HCT116 (cell line): Measurements from ENCODE around the gene NUDT4. TPM values are rescaled to one million over a fixed set of nuclear protein-coding genes. Genes with fewer than 3 reads are reported as not detected.

Experiments
- ATAC-seq: fragments of 200-7000 bp; cut with Tn5 transposase; 2 replicates; pipeline ENCODE4 v1.9.1; 2020; ENCODE audit warnings: mild to moderate bottlenecking, moderate library complexity
- BruUV-seq: library from RNA; stranded (reverse); fragments of 400-500 nt; replicated peaks from 2 replicates; lab custom pipeline; 2021; lab: Mats Ljungman, UMichigan
- CTCF ChIA-PET: fragments of 300-600 bp; sonication (Branson Sonifier 250); formaldehyde crosslinking; loops from one replicate; lab custom pipeline; 2021; ENCODE audit warnings: antibody characterized with exemption; lab: Charles Lee
- POLR2A ChIA-PET: fragments of 300-600, 350-600 bp; sonication (Branson Sonifier 250); formaldehyde crosslinking; loops from one replicate; lab custom pipeline; 2021; ENCODE audit warnings: antibody characterized with exemption; lab: Charles Lee
- RAD21 ChIA-PET, 2 experiments: fragments of 300-600 bp; sonication (Branson Sonifier 250); formaldehyde crosslinking; loops; one replicate each; lab custom pipeline; 2023; ENCODE audit warnings: low total read pairs in 2 of 2; ENCODE audit not compliant: uncharacterized antibody in 2 of 2, unreplicated experiment in 2 of 2, low non-redundant PET in 1 of 2; lab: Charles Lee
- DNase-seq: peaks from one replicate; pipeline ENCODE4 v3.0.0-alpha.2; 2010; ENCODE audit warnings: low read depth, low spot score
- H2AFZ ChIP-seq: fragments of 200-600 bp; shearing (Covaris generic), sonication (generic); 2 replicates; pipeline ENCODE4 v1.6.1; 2017; ENCODE audit warnings: low read depth, mixed run types, mixed read lengths, antibody characterized with exemption, low read length; ENCODE audit not compliant: poor library complexity, severe bottlenecking
- H3K27ac ChIP-seq: 2 replicates; pipeline ENCODE4 v1.5.1; 2012; ENCODE audit warnings: low read depth, low read length
- H3K27me3 ChIP-seq: fragments of 200-600 bp; sonication (generic); 2 replicates; pipeline ENCODE4 v1.6.1; 2016; ENCODE audit warnings: mixed run types, low read length, mixed read lengths; ENCODE audit not compliant: insufficient read depth
- H3K36me3 ChIP-seq, 2 experiments: fragments of 200-500 bp in 1 of 2; fragments of 200-600 bp in 1 of 2; sonication (Bioruptor generic) in 1 of 2; sonication (generic) in 1 of 2; 2 replicates each; pipeline versions ENCODE4 v1.5.1 to v1.6.1; 2014 to 2016; ENCODE audit warnings: low read length in 2 of 2, inconsistent platforms in 1 of 2, mixed read lengths in 1 of 2, mixed run types in 1 of 2; ENCODE audit not compliant: insufficient read depth in 2 of 2, control insufficient read depth in 1 of 2
- H3K4me1 ChIP-seq, 2 experiments: fragments of 200-600 bp in 1 of 2; sonication (generic) in 1 of 2; 2 replicates each; pipeline versions ENCODE4 v1.5.1 to v1.6.1; 2012 to 2017; ENCODE audit warnings: low read length in 2 of 2, inconsistent platforms in 1 of 2, mild to moderate bottlenecking in 1 of 2, mixed read lengths in 1 of 2, mixed run types in 1 of 2, moderate library complexity in 1 of 2; ENCODE audit not compliant: insufficient read depth in 2 of 2, control insufficient read depth in 1 of 2
- H3K4me2 ChIP-seq: fragments of 200-600 bp; sonication (generic); 2 replicates; pipeline ENCODE4 v1.6.1; 2017; ENCODE audit warnings: mixed run types, low read length, mixed read lengths
- H3K4me3 ChIP-seq, 2 experiments: fragments of 200-600 bp in 1 of 2; sonication (generic) in 1 of 2; replicated peaks in 1 of 2; 2 replicates each; pipeline ENCODE4 v1.5.1; 2011 to 2016; ENCODE audit warnings: low read length in 2 of 2, control low read depth in 1 of 2, low read depth in 1 of 2, mild to moderate bottlenecking in 1 of 2, mixed read lengths in 1 of 2, mixed run types in 1 of 2
- H3K79me2 ChIP-seq: fragments of 200-600 bp; sonication (generic); 2 replicates; pipeline ENCODE4 v1.6.1; 2017; ENCODE audit warnings: mild to moderate bottlenecking, mixed run types, low read length, moderate library complexity, mixed read lengths; ENCODE audit not compliant: insufficient read depth
- H3K9ac ChIP-seq: fragments of 200-600 bp; sonication (generic); 2 replicates; pipeline ENCODE4 v1.6.1; 2016; ENCODE audit warnings: low read length, mixed read lengths
- H3K9me2 ChIP-seq: fragments of 200-600 bp; sonication (generic), shearing (Covaris generic); 2 replicates; pipeline ENCODE4 v1.6.1; 2017; ENCODE audit warnings: mixed run types, mild to moderate bottlenecking, moderate library complexity; ENCODE audit not compliant: insufficient read depth
- H3K9me3 ChIP-seq, 2 experiments: fragments of 200-500 bp in 1 of 2; fragments of 200-600 bp in 1 of 2; sonication (Bioruptor generic) in 1 of 2; sonication (generic) in 1 of 2; 2 replicates each; pipeline ENCODE4 v1.6.1; 2014 to 2017; ENCODE audit warnings: low read length in 2 of 2, mixed read lengths in 2 of 2, inconsistent platforms in 1 of 2, low read depth in 1 of 2, mild to moderate bottlenecking in 1 of 2, mixed run types in 1 of 2, moderate library complexity in 1 of 2; ENCODE audit not compliant: control insufficient read depth in 1 of 2, insufficient read depth in 1 of 2
- H4K20me1 ChIP-seq: fragments of 200-600 bp; sonication (generic), shearing (Covaris generic); 2 replicates; pipeline ENCODE4 v1.6.1; 2017; ENCODE audit warnings: mixed run types, mild to moderate bottlenecking, moderate library complexity; ENCODE audit not compliant: insufficient read depth
- ATF3 ChIP-seq: IDR thresholded peaks from 2 replicates; pipeline ENCODE4 v1.6.1; 2012
- CBX3 ChIP-seq: IDR thresholded peaks from 2 replicates; pipeline ENCODE4 v1.6.1; 2012; ENCODE audit warnings: low read depth
- CEBPB ChIP-seq: IDR thresholded peaks from 2 replicates; pipeline ENCODE4 v1.6.1; 2012; ENCODE audit warnings: low read depth
- CTCF ChIP-seq, 3 experiments: fragments of 200-600 bp in 1 of 3; sonication (generic) in 1 of 3; IDR thresholded peaks in 2 of 3; conservative IDR thresholded peaks in 1 of 3; 2 replicates each; pipeline ENCODE4 v1.5.1; 2012 to 2017; ENCODE audit warnings: low read depth in 2 of 3, low read length in 2 of 3, antibody characterized with exemption in 1 of 3, borderline replicate concordance in 1 of 3, control low read depth in 1 of 3, mild to moderate bottlenecking in 1 of 3, mixed read lengths in 1 of 3, mixed run types in 1 of 3, moderate library complexity in 1 of 3; ENCODE audit not compliant: insufficient read depth in 1 of 3
- EGR1 ChIP-seq: IDR thresholded peaks from 2 replicates; pipeline ENCODE4 v1.6.1; 2012; ENCODE audit warnings: low read depth
- ELF1 ChIP-seq: IDR thresholded peaks from 2 replicates; pipeline ENCODE4 v1.6.1; 2012; ENCODE audit warnings: low read depth, borderline replicate concordance
- EZH2 ChIP-seq: fragments of 200-600 bp; sonication (generic); IDR thresholded peaks from 2 replicates; pipeline ENCODE4 v1.6.1; 2017; ENCODE audit warnings: antibody characterized with exemption, mixed run types
- FOSL1 ChIP-seq: IDR thresholded peaks from 2 replicates; pipeline ENCODE4 v1.6.1; 2012; ENCODE audit warnings: low read depth
- JUND ChIP-seq: IDR thresholded peaks from 2 replicates; pipeline ENCODE4 v1.6.1; 2012
- MAX ChIP-seq: IDR thresholded peaks from 2 replicates; pipeline ENCODE4 v1.6.1; 2012
- POLR2A ChIP-seq: IDR thresholded peaks from 2 replicates; pipeline ENCODE4 v1.7.0; 2011; ENCODE audit warnings: borderline replicate concordance; ENCODE audit not compliant: insufficient read depth, insufficient read length; ENCODE audit errors: extremely low read depth
- POLR2AphosphoS5 ChIP-seq: IDR thresholded peaks from 2 replicates; pipeline ENCODE4 v1.6.1; 2011; ENCODE audit warnings: mild to moderate bottlenecking, low read depth, low read length, moderate library complexity
- RAD21 ChIP-seq: IDR thresholded peaks from 2 replicates; pipeline ENCODE4 v1.6.1; 2012; ENCODE audit warnings: low read depth, mild to moderate bottlenecking
- SIN3A ChIP-seq: IDR thresholded peaks from 2 replicates; pipeline ENCODE4 v1.6.1; 2012; ENCODE audit warnings: low read depth
- SP1 ChIP-seq: IDR thresholded peaks from 2 replicates; pipeline ENCODE4 v1.6.1; 2012; ENCODE audit warnings: low read depth
- SRF ChIP-seq: IDR thresholded peaks from 2 replicates; pipeline ENCODE4 v1.6.1; 2012; ENCODE audit warnings: low read depth
- TCF7L2 ChIP-seq: IDR thresholded peaks from 2 replicates; pipeline ENCODE4 v1.7.0; 2011; ENCODE audit warnings: borderline replicate concordance, inconsistent platforms; ENCODE audit not compliant: insufficient read depth, insufficient read length; ENCODE audit errors: extremely low read depth
- ZBTB33 ChIP-seq: IDR thresholded peaks from 2 replicates; pipeline ENCODE4 v1.6.1; 2011; ENCODE audit warnings: mild to moderate bottlenecking, low read length, moderate library complexity; ENCODE audit not compliant: insufficient replicate concordance; ENCODE audit errors: extremely low read depth
- ZNF274 ChIP-seq: fragments of 200-500 bp; sonication (Bioruptor generic); IDR thresholded peaks from 2 replicates; pipeline ENCODE4 v1.6.1; 2014; ENCODE audit warnings: mild to moderate bottlenecking, low read depth, low read length, inconsistent platforms
- intact Hi-C: fragments of 100-400 bp; cut with micrococcal nuclease; formaldehyde crosslinking; loops from 2 replicates; pipeline ENCODE4 v1.10.0; 2022
- total RNA-seq: library from RNA; stranded (reverse); gene quantifications from one replicate; pipeline ENCODE4 v1.2.1, GENCODE V29; 2021; ENCODE audit not compliant: unreplicated experiment

The NUDT4 gene
- total RNA-seq, 1 experiment from 2014 or later: 41.2 TPM

- H3K4me1 ChIP-seq: no peaks in the 10 kb centered on the region
- DNase-seq (no peak), ATAC-seq (no peak)
- RAD21 ChIA-PET: no interaction called here
- CTCF ChIA-PET: no interaction called here
- H3K4me3 ChIP-seq: no peak overlapping the region
- POLR2A ChIA-PET: no interaction called here
- no peaks in the 10 kb centered on the region for H3K36me3 ChIP-seq
- H3K9me3 ChIP-seq: no peaks in the 10 kb centered on the region
- H3K27ac ChIP-seq: no peak overlapping the region
- BruUV-seq: no TSS peak
- no peak overlapping the region for H3K4me2 ChIP-seq
- H3K9ac ChIP-seq: no peak overlapping the region
- peaks cover 3% of the 10 kb centered on the region; the same call in 1 of the 2 replicates for H3K9me2 ChIP-seq
- intact Hi-C loops: no loop called here
- no peak overlapping the region for H2AFZ ChIP-seq
- H3K27me3 ChIP-seq: no peaks in the 10 kb centered on the region
- TF ChIP-seq EGR1 (no peak), CBX3 (no peak), SIN3A (no peak), RAD21 (no peak), ZNF274 (no peak)
- no peaks in the 10 kb centered on the region for H4K20me1 ChIP-seq
- no peaks in the 10 kb centered on the region for H3K79me2 ChIP-seq
Measured at GRCh38 chr12:93356214-93356613, 21.5 kb upstream of the NUDT4 start.

GRCh38 chr12:93358058-93358457, 19.7 kb upstream of the NUDT4 start:
- H3K36me3 ChIP-seq: no peaks in the 10 kb centered on the region
- no peaks in the 10 kb centered on the region for H3K79me2 ChIP-seq
- peaks cover 3% of the 10 kb centered on the region; the same call in 1 of the 2 replicates for H3K9me2 ChIP-seq
- no peaks in the 10 kb centered on the region for H4K20me1 ChIP-seq
- no peaks in the 10 kb centered on the region for H3K9me3 ChIP-seq
- ChIA-PET POLR2A (no interaction called here), CTCF (no interaction called here), RAD21 (no interaction called here)
- no peak overlapping the region for H2AFZ ChIP-seq
- H3K4me2 ChIP-seq: no peak overlapping the region
- no TSS peak for BruUV-seq
- no peaks in the 10 kb centered on the region for H3K4me1 ChIP-seq
- no peak overlapping the region for H3K27ac ChIP-seq
- H3K27me3 ChIP-seq: no peaks in the 10 kb centered on the region
- intact Hi-C loops: no loop called here
- ATAC-seq: no peak
- H3K9ac ChIP-seq: no peak overlapping the region
- DNase-seq: no peak
- H3K4me3 ChIP-seq: no peak overlapping the region
- no peak for TF ChIP-seq CTCF (IDR thresholded peaks at IDR 0.05 in 2 of 3, conservative IDR thresholded peaks at IDR 0.05 in 1 of 3; ENCODE audit: borderline replicate concordance in 1 of 3, insufficient read depth in 1 of 3, low read depth in 2 of 3, low read length in 2 of 3)
- TF ChIP-seq TCF7L2: no peak
- no peak for TF ChIP-seq EZH2
- no peak for TF ChIP-seq RAD21
- no peak for TF ChIP-seq POLR2AphosphoS5
- no peak for TF ChIP-seq EGR1
- no peak for TF ChIP-seq MAX
- TF ChIP-seq ZBTB33: no peak
- TF ChIP-seq FOSL1: no peak
- no peak for TF ChIP-seq ATF3
- no peak for TF ChIP-seq JUND
- TF ChIP-seq ZNF274: no peak
- TF ChIP-seq SP1: no peak
- TF ChIP-seq POLR2A: no peak
- no peak for TF ChIP-seq CEBPB
- TF ChIP-seq ELF1: no peak
- TF ChIP-seq SRF: no peak
